Osteoblast (primary cell): ENCODE data around the gene CLOCK. TPM values are rescaled to one million over a fixed set of nuclear protein-coding genes. Genes with fewer than 3 reads are reported as not detected.

Experiments used
- DNase-seq: peaks from one replicate; pipeline ENCODE4 v3.0.0; 2011; ENCODE audit warnings: low spot score, mixed read lengths; ENCODE audit not compliant: insufficient read length; ENCODE audit errors: missing footprints
- H2AFZ ChIP-seq: 2 replicates; pipeline ENCODE4 v1.6.0; 2011; ENCODE audit warnings: mild to moderate bottlenecking, low read length
- H3K27ac ChIP-seq: 2 replicates; pipeline ENCODE4 v1.5.1; 2011; ENCODE audit warnings: mild to moderate bottlenecking, low read depth, low read length, moderate library complexity
- H3K27me3 ChIP-seq: 2 replicates; pipeline ENCODE4 v1.6.0; 2012; ENCODE audit warnings: mild to moderate bottlenecking, control low read depth, inconsistent platforms, low read length, moderate library complexity; ENCODE audit not compliant: insufficient read depth
- H3K36me3 ChIP-seq: 2 replicates; pipeline ENCODE4 v1.5.1; 2011; ENCODE audit warnings: mild to moderate bottlenecking, low read length, control low read depth, moderate library complexity; ENCODE audit not compliant: insufficient read depth
- H3K4me1 ChIP-seq: 2 replicates; pipeline ENCODE4 v1.5.1; 2011; ENCODE audit warnings: mild to moderate bottlenecking, low read length, control low read depth, moderate library complexity; ENCODE audit not compliant: insufficient read depth
- H3K4me2 ChIP-seq: 2 replicates; pipeline ENCODE4 v1.6.0; 2011; ENCODE audit warnings: mild to moderate bottlenecking, low read length; ENCODE audit not compliant: insufficient read depth
- H3K4me3 ChIP-seq: fragments of 200-600 bp; sonication (generic); 3 replicates; pipeline ENCODE4 v1.5.1; 2012; ENCODE audit warnings: mild to moderate bottlenecking, low read length, inconsistent platforms; ENCODE audit not compliant: insufficient read depth
- H3K79me2 ChIP-seq: 2 replicates; pipeline ENCODE4 v1.6.0; 2012; ENCODE audit warnings: mild to moderate bottlenecking, low read length, control low read depth, inconsistent platforms; ENCODE audit not compliant: insufficient read depth
- H3K9me3 ChIP-seq: 2 replicates; pipeline ENCODE4 v1.5.1; 2011; ENCODE audit warnings: low read depth, low read length, control low read depth
- H4K20me1 ChIP-seq: 2 replicates; pipeline ENCODE4 v1.6.0; 2012; ENCODE audit warnings: mild to moderate bottlenecking, low read length, control low read depth; ENCODE audit not compliant: insufficient read depth
- total RNA-seq: library from RNA; depleted of rRNA; stranded (reverse); fragments of >200 nt; gene quantifications from 2 replicates; pipeline ENCODE4 v1.2.3, GENCODE V29; 2012
- TF ChIP-seq, protein P1 (sequence below): IDR thresholded peaks from 2 replicates; pipeline ENCODE4 v1.5.1; 2011; ENCODE audit warnings: mild to moderate bottlenecking, low read depth, low read length, moderate library complexity; ENCODE audit errors: extremely low read depth

CLOCK gene
- total RNA-seq, 1 donor: 34.4 TPM

- no peaks in the 10 kb centered on the region for H3K4me1 ChIP-seq
- no peak for DNase-seq
- H3K4me3 ChIP-seq: no peak overlapping the region
- no peaks in the 10 kb centered on the region for H3K27me3 ChIP-seq
- H2AFZ ChIP-seq: no peak overlapping the region
- TF ChIP-seq, protein P1, sequence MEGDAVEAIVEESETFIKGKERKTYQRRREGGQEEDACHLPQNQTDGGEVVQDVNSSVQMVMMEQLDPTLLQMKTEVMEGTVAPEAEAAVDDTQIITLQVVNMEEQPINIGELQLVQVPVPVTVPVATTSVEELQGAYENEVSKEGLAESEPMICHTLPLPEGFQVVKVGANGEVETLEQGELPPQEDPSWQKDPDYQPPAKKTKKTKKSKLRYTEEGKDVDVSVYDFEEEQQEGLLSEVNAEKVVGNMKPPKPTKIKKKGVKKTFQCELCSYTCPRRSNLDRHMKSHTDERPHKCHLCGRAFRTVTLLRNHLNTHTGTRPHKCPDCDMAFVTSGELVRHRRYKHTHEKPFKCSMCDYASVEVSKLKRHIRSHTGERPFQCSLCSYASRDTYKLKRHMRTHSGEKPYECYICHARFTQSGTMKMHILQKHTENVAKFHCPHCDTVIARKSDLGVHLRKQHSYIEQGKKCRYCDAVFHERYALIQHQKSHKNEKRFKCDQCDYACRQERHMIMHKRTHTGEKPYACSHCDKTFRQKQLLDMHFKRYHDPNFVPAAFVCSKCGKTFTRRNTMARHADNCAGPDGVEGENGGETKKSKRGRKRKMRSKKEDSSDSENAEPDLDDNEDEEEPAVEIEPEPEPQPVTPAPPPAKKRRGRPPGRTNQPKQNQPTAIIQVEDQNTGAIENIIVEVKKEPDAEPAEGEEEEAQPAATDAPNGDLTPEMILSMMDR: no peak
- no peak overlapping the region for H3K4me2 ChIP-seq
- peaks cover 80% of the 10 kb centered on the region for H3K36me3 ChIP-seq
- H3K9me3 ChIP-seq: no peaks in the 10 kb centered on the region
- peaks cover 54% of the 10 kb centered on the region for H3K79me2 ChIP-seq
- H3K27ac ChIP-seq: no peak overlapping the region
- H4K20me1 ChIP-seq: peaks cover 13% of the 10 kb centered on the region
Measured at GRCh38 chr4:55424791-55425190, 121.9 kb downstream of the CLOCK start.

GRCh38 chr4:55416176-55416575, 130.5 kb downstream of the CLOCK start:
- Histone ChIP-seq H3K4me3 (no peak overlapping the region), H3K4me2 (no peak overlapping the region), H3K9me3 (no peaks in the 10 kb centered on the region), H3K27me3 (no peaks in the 10 kb centered on the region), H3K79me2 (peaks cover 90% of the 10 kb centered on the region), H4K20me1 (peaks cover 44% of the 10 kb centered on the region), H2AFZ (no peak overlapping the region), H3K27ac (no peak overlapping the region), H3K4me1 (no peaks in the 10 kb centered on the region), H3K36me3 (peaks cover 73% of the 10 kb centered on the region)
- DNase-seq: no peak
- TF ChIP-seq, protein P1: no peak

GRCh38 chr4:55411621-55412020, 135.1 kb downstream of the CLOCK start:
- H3K27ac ChIP-seq: no peak overlapping the region
- no peak for DNase-seq

DNA sequence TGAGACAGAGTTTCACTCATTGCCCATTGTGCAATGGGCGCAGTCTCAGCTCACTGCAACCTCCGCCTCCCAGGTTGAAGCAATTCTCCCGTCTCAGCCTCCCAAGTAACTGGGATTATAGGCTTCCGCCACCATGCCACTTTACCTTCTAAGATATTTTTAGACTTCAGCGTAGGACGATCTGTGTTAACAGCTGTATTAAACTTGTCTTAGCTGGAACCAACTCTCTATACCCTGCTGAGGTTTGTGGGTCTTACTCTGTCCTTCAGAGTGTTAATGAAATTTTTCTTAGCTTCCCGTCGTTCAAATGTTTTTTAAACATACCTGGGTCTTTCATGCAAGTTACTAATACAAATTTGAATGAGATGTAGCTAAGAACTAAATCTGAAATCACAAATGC, 136.3 kb downstream of the CLOCK start:
- Histone ChIP-seq H3K9me3 (no peaks in the 10 kb centered on the region), H3K27me3 (no peaks in the 10 kb centered on the region), H3K4me3 (no peak overlapping the region), H3K36me3 (peaks cover 44% of the 10 kb centered on the region), H3K27ac (peak overlapping the region; percentile 67), H3K79me2 (peaks cover 97% of the 10 kb centered on the region), H3K4me1 (peaks cover 35% of the 10 kb centered on the region), H2AFZ (no peak overlapping the region), H3K4me2 (peak overlapping the region; percentile 72), H4K20me1 (peaks cover 75% of the 10 kb centered on the region)
- no peak for DNase-seq
- TF ChIP-seq, protein P1: no peak

More at GRCh38 chr4:55411621-55412020, 135.1 kb downstream of the CLOCK start:
- Histone ChIP-seq H2AFZ (no peak overlapping the region), H3K27me3 (no peaks in the 10 kb centered on the region), H3K79me2 (peaks cover 97% of the 10 kb centered on the region), H3K36me3 (peaks cover 44% of the 10 kb centered on the region), H3K4me2 (no peak overlapping the region), H3K9me3 (no peaks in the 10 kb centered on the region), H3K4me3 (no peak overlapping the region), H3K4me1 (peaks cover 35% of the 10 kb centered on the region), H4K20me1 (peaks cover 69% of the 10 kb centered on the region)
- TF ChIP-seq, protein P1: no peak
